CD4-positive, alpha-beta T cell (primary cell): ENCODE measurements around the gene LPO. TPM values are rescaled to one million over a fixed set of nuclear protein-coding genes. Genes with fewer than 3 reads are reported as not detected.

ENCODE experiments used
- ATAC-seq: fragments of 200-7000 bp; cut with Tn5 transposase; one replicate; pipeline ENCODE4 v1.10.0; 2022; ENCODE audit warnings: mild to moderate bottlenecking; ENCODE audit not compliant: poor library complexity
- CTCF ChIA-PET: fragments of 350-600 bp; sonication (Branson Sonifier 250); formaldehyde crosslinking; loops from one replicate; lab custom pipeline; 2021; ENCODE audit warnings: antibody characterized with exemption, inconsistent platforms; lab: Charles Lee
- POLR2A ChIA-PET: fragments of 350-600 bp; sonication (Branson Sonifier 250); formaldehyde crosslinking; loops from one replicate; lab custom pipeline; 2021; ENCODE audit warnings: antibody characterized with exemption, inconsistent platforms; lab: Charles Lee
- DNase-seq, 14 experiments: peaks; one replicate each; pipeline ENCODE4 v3.0.0-alpha.2; 2013 to 2020; ENCODE audit warnings: mixed read lengths in 2 of 14
- H3K27ac ChIP-seq, 2 donors: one replicate each; pipeline versions ENCODE4 v1.5.1 to v1.7.0; 2013; ENCODE audit warnings: low read length in 2 of 2, low read depth in 1 of 2, mild to moderate bottlenecking in 1 of 2
- H3K27me3 ChIP-seq, 2 experiments: 1 replicate in 1 of 2; 2 replicates in 1 of 2; pipeline versions ENCODE4 v1.6.1 to v1.7.0; 2013; ENCODE audit warnings: low read length in 2 of 2, control low read depth in 1 of 2, mild to moderate bottlenecking in 1 of 2, moderate library complexity in 1 of 2; ENCODE audit not compliant: insufficient read depth in 2 of 2, control insufficient read depth in 1 of 2
- H3K36me3 ChIP-seq: one replicate; pipeline ENCODE4 v1.6.1; 2013; ENCODE audit warnings: low read length, control low read depth; ENCODE audit not compliant: insufficient read depth
- H3K4me1 ChIP-seq: one replicate; pipeline ENCODE4 v1.6.1; 2013; ENCODE audit warnings: low read length, control low read depth; ENCODE audit not compliant: insufficient read depth
- H3K4me3 ChIP-seq: one replicate; pipeline ENCODE4 v1.5.1; 2013; ENCODE audit warnings: mild to moderate bottlenecking, low read length, moderate library complexity
- H3K9me3 ChIP-seq, 2 experiments: 1 replicate in 1 of 2; 2 replicates in 1 of 2; pipeline versions ENCODE4 v1.6.1 to v1.7.0; 2013; ENCODE audit warnings: low read length in 2 of 2, mild to moderate bottlenecking in 2 of 2, control low read depth in 1 of 2, moderate library complexity in 1 of 2; ENCODE audit not compliant: control insufficient read depth in 1 of 2, insufficient read depth in 1 of 2
- H3K27ac Mint-ChIP-seq: one replicate; pipeline ENCODE4 v1.8.0; 2020; ENCODE audit warnings: mixed read lengths
- H3K27me3 Mint-ChIP-seq: one replicate; pipeline ENCODE4 v1.8.0; 2021; ENCODE audit warnings: mixed read lengths
- H3K36me3 Mint-ChIP-seq: one replicate; pipeline ENCODE4 v1.8.0; 2021; ENCODE audit warnings: low read depth, mixed read lengths
- H3K4me1 Mint-ChIP-seq: one replicate; pipeline ENCODE4 v1.8.0; 2021; ENCODE audit warnings: low read depth, mixed read lengths
- H3K4me3 Mint-ChIP-seq: one replicate; pipeline ENCODE4 v1.8.0; 2020; ENCODE audit warnings: mild to moderate bottlenecking, mixed read lengths
- H3K9me3 Mint-ChIP-seq: one replicate; pipeline ENCODE4 v1.8.0; 2020; ENCODE audit warnings: mixed read lengths
- intact Hi-C, 2 experiments: fragments of 100-400 bp; cut with DNase I in 1 of 2; cut with micrococcal nuclease in 1 of 2; formaldehyde crosslinking; loops; one replicate each; pipeline versions ENCODE4 v1.15.1 to v1.9.0; 2023 to 2025; cut with DNase I, micrococcal nuclease
- total RNA-seq, 174 experiments: library from RNA in 2 of 174; stranded (reverse) in 2 of 174; gene quantifications; one replicate each; pipeline ENCODE4 v1.2.3 and lab custom pipeline; 2021 to 2026
- TF ChIP-seq, protein P1 (sequence below): fragments of 200-600 bp; IDR thresholded peaks from one replicate; pipeline ENCODE4 v1.8.0; 2022; ENCODE audit warnings: antibody characterized with exemption, mild to moderate bottlenecking

Gene LPO
- total RNA-seq, 2 experiments from 2014 or later = not detected

DNA sequence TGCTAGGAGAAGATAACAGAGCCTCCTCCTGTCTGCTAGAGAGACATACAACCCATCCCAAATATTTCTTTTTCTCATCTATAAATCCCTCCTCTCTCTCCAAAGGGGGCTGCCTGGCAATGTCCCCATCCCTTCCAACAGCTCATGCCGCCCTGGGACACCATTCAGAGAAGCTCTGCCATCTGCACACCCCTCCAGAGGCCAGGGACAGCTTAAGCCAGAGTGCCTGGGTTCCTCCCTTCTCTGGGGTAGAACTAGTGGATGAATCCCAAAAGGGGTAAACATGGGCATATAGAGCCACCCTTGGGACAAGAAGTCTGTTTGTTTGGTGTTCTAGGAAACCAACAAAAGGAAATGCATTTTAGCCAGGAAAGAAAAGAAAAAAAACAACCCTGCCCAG is 2.6 kb upstream of the LPO start:
- H3K27ac Mint-ChIP-seq = no peak overlapping the region
- TF ChIP-seq, protein P1, sequence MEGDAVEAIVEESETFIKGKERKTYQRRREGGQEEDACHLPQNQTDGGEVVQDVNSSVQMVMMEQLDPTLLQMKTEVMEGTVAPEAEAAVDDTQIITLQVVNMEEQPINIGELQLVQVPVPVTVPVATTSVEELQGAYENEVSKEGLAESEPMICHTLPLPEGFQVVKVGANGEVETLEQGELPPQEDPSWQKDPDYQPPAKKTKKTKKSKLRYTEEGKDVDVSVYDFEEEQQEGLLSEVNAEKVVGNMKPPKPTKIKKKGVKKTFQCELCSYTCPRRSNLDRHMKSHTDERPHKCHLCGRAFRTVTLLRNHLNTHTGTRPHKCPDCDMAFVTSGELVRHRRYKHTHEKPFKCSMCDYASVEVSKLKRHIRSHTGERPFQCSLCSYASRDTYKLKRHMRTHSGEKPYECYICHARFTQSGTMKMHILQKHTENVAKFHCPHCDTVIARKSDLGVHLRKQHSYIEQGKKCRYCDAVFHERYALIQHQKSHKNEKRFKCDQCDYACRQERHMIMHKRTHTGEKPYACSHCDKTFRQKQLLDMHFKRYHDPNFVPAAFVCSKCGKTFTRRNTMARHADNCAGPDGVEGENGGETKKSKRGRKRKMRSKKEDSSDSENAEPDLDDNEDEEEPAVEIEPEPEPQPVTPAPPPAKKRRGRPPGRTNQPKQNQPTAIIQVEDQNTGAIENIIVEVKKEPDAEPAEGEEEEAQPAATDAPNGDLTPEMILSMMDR = no peak
- H3K27me3 ChIP-seq = peaks cover 18 to 22% of the 10 kb centered on the region in 2 experiments
- H3K4me1 ChIP-seq = no peaks in the 10 kb centered on the region
- intact Hi-C loops = no loop called here
- no peaks in the 10 kb centered on the region for H3K4me1 Mint-ChIP-seq
- peaks cover 63% of the 10 kb centered on the region for H3K27me3 Mint-ChIP-seq
- ATAC-seq = no peak
- no peak overlapping the region for H3K4me3 Mint-ChIP-seq
- CTCF ChIA-PET = interaction anchor here (2.2 kb wide), 1 partner anchor 14 kb away, joined by 10 read pairs; no protein-coding TSS in a partner anchor
- no peak for DNase-seq
- no peaks in the 10 kb centered on the region for H3K36me3 ChIP-seq
- H3K9me3 ChIP-seq = no peaks in the 10 kb centered on the region
- no peak overlapping the region for H3K27ac ChIP-seq
- H3K9me3 Mint-ChIP-seq = no peaks in the 10 kb centered on the region
- POLR2A ChIA-PET = no interaction called here
- no peak overlapping the region for H3K4me3 ChIP-seq
- no peaks in the 10 kb centered on the region for H3K36me3 Mint-ChIP-seq

DNA sequence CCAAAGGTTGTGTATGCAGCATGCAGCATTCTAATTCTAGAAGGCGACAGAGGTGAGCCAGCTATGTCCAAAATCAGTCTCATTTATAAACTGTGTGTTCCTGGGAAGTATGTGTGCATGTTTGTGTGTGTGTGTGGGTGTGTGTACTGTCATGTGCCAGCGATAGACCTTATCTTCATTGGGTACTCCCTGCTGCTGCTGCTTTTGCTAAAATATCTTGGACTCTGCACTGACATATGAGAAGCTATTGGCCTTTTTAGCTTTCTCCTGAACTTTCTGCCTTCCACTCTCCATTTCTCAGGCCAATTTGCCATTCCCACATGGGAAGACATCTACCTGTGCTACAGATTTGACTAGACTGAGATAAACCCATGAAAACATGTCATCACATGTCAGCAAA is 2.0 kb upstream of the LPO start:
- no peaks in the 10 kb centered on the region for H3K4me1 ChIP-seq
- H3K27me3 ChIP-seq = peaks cover 18 to 22% of the 10 kb centered on the region in 2 experiments
- H3K27ac Mint-ChIP-seq = no peak overlapping the region
- intact Hi-C loops = no loop called here
- no peaks in the 10 kb centered on the region for H3K36me3 ChIP-seq
- TF ChIP-seq, protein P1 = no peak
- POLR2A ChIA-PET = no interaction called here
- DNase-seq (no peak), ATAC-seq (no peak)
- H3K9me3 ChIP-seq = no peaks in the 10 kb centered on the region
- no peak overlapping the region for H3K4me3 Mint-ChIP-seq
- no peak overlapping the region for H3K4me3 ChIP-seq
- H3K4me1 Mint-ChIP-seq = no peaks in the 10 kb centered on the region
- no peak overlapping the region for H3K27ac ChIP-seq
- H3K9me3 Mint-ChIP-seq = no peaks in the 10 kb centered on the region
- peaks cover 65% of the 10 kb centered on the region for H3K27me3 Mint-ChIP-seq
- H3K36me3 Mint-ChIP-seq = no peaks in the 10 kb centered on the region
- CTCF ChIA-PET = interaction anchor here (1.6 to 2.2 kb wide), 2 partner anchors 13 to 36 kb away, joined by 4 to 10 read pairs; no protein-coding TSS in a partner anchor

DNA sequence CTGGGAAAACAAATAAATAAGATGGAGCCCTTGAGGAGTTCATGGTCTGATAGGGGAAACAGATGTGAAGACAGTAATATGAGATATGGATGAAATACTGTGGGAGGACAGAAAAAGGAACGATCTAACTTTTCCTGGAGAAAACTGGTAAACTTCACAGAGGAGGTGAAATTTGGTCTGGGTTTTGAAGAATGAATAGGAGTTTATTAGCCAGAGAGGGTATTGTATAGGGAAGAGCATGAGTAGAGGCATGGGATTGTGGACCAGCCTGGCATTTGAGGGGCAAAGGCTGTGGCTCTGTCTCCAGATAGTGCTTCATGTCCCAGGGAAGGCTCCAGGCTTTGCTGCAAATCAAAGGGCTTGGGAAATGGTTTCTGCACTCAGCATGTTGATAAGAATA is 1.6 kb downstream of the LPO start:
- H3K27me3 ChIP-seq = peaks cover 23 to 27% of the 10 kb centered on the region in 2 experiments
- H3K4me3 ChIP-seq = no peak overlapping the region
- POLR2A ChIA-PET = no interaction called here
- no peak overlapping the region for H3K4me3 Mint-ChIP-seq
- CTCF ChIA-PET = no interaction called here
- TF ChIP-seq, protein P1 = no peak
- no peaks in the 10 kb centered on the region for H3K36me3 Mint-ChIP-seq
- intact Hi-C loops = no loop called here
- no peaks in the 10 kb centered on the region for H3K36me3 ChIP-seq
- no peaks in the 10 kb centered on the region for H3K4me1 ChIP-seq
- no peaks in the 10 kb centered on the region for H3K9me3 Mint-ChIP-seq
- H3K9me3 ChIP-seq = no peaks in the 10 kb centered on the region
- no peaks in the 10 kb centered on the region for H3K4me1 Mint-ChIP-seq
- ATAC-seq (no peak), DNase-seq (no peak)
- no peak overlapping the region for H3K27ac ChIP-seq
- peaks cover 79% of the 10 kb centered on the region for H3K27me3 Mint-ChIP-seq
- no peak overlapping the region for H3K27ac Mint-ChIP-seq
